GM12878 (cell line): Measurements from ENCODE around the gene FAF1. TPM values are rescaled to one million over a fixed set of nuclear protein-coding genes. Genes with fewer than 3 reads are reported as not detected.

Source experiments
- ATAC-seq: fragments of 200-7000 bp; cut with Tn5 transposase; 3 replicates; pipeline ENCODE4 v1.9.1; 2020; ENCODE audit warnings: mild to moderate bottlenecking, moderate library complexity
- BruUV-seq: library from RNA; stranded (reverse); fragments of 400-500 nt; replicated peaks from 2 replicates; lab custom pipeline; 2021; lab: Mats Ljungman, UMichigan
- CTCF ChIA-PET: fragments of 300-600 bp; sonication (Branson Sonifier 250); formaldehyde crosslinking; extraction: SDS; loops from one replicate; lab custom pipeline; 2021; ENCODE audit warnings: inconsistent platforms; lab: Yijun Ruan, JAX
- POLR2A ChIA-PET: fragments of 350-600 bp; formaldehyde crosslinking; extraction: SDS; loops from one replicate; lab custom pipeline; 2021; ENCODE audit warnings: inconsistent platforms; lab: Charles Lee
- RAD21 ChIA-PET: fragments of 300-600 bp; sonication (Branson Sonifier 250); formaldehyde crosslinking; loops from one replicate; lab custom pipeline; 2023; ENCODE audit warnings: antibody characterized with exemption; ENCODE audit not compliant: unreplicated experiment; lab: Charles Lee
- SMC1A ChIA-PET: fragments of 300-600 bp; sonication (Branson Sonifier 250); formaldehyde crosslinking; loops from one replicate; lab custom pipeline; 2023; ENCODE audit not compliant: unreplicated experiment, uncharacterized antibody; lab: Charles Lee
- DNase-seq: peaks from one replicate; pipeline ENCODE4 v3.0.0-alpha.2; 2011; ENCODE audit warnings: low read depth, low spot score
- FAIRE-seq: peaks from 3 replicates; lab custom pipeline; 2011; peaks lifted over from hg19 to GRCh38; lab: Jason Lieb, UNC
- H2AFZ ChIP-seq: 2 replicates; pipeline ENCODE4 v1.6.0; 2011; ENCODE audit warnings: low read depth, low read length, control low read depth; ENCODE audit not compliant: control insufficient read depth
- H3K27ac ChIP-seq: 2 replicates; pipeline ENCODE4 v1.5.1; 2011; ENCODE audit warnings: control low read depth; ENCODE audit not compliant: control insufficient read depth, insufficient read depth
- H3K27me3 ChIP-seq, 2 experiments: replicated peaks in 1 of 2; 2 replicates each; pipeline versions ENCODE4 v1.6.0 to v1.6.1; 2011; ENCODE audit warnings: low read length in 1 of 2; ENCODE audit not compliant: control insufficient read depth in 2 of 2, insufficient read depth in 2 of 2
- H3K36me3 ChIP-seq, 2 experiments: 2 replicates each; pipeline ENCODE4 v1.5.1; 2011; ENCODE audit warnings: low read length in 1 of 2; ENCODE audit not compliant: control insufficient read depth in 2 of 2, insufficient read depth in 2 of 2
- H3K4me1 ChIP-seq: 2 replicates; pipeline ENCODE4 v1.6.1; 2011; ENCODE audit warnings: mild to moderate bottlenecking, low read length, moderate library complexity, mixed read lengths; ENCODE audit not compliant: control insufficient read depth, insufficient read depth
- H3K4me2 ChIP-seq: 2 replicates; pipeline ENCODE4 v1.6.0; 2011; ENCODE audit warnings: control low read depth; ENCODE audit not compliant: control insufficient read depth, insufficient read depth
- H3K4me3 ChIP-seq: fragments of 200-600 bp; sonication (generic); 2 replicates; pipeline ENCODE4 v1.5.1; 2016
- H3K79me2 ChIP-seq: 2 replicates; pipeline ENCODE4 v1.6.0; 2011; ENCODE audit warnings: low read length; ENCODE audit not compliant: control insufficient read depth, insufficient read depth
- H3K9ac ChIP-seq: 2 replicates; pipeline ENCODE4 v1.8.0; 2011; ENCODE audit warnings: low read length, control low read depth, mixed read lengths; ENCODE audit not compliant: control insufficient read depth, insufficient read depth
- H3K9me3 ChIP-seq: replicated peaks from 3 replicates; pipeline ENCODE4 v1.5.1; 2011; ENCODE audit warnings: mild to moderate bottlenecking, low read length; ENCODE audit not compliant: control insufficient read depth, insufficient read depth
- H4K20me1 ChIP-seq: 2 replicates; pipeline ENCODE4 v1.6.0; 2011; ENCODE audit not compliant: control insufficient read depth, insufficient read depth
- ATF3 ChIP-seq: IDR thresholded peaks from 2 replicates; pipeline ENCODE4 v1.6.1; 2011; ENCODE audit warnings: low read depth, mild to moderate bottlenecking, low read length, moderate library complexity, borderline replicate concordance; ENCODE audit errors: extremely low read depth
- BRCA1 ChIP-seq: IDR thresholded peaks from 2 replicates; pipeline ENCODE4 v1.6.1; 2011; ENCODE audit warnings: low read depth, low read length, improper control_type of control experiment
- EZH2 ChIP-seq: IDR thresholded peaks from 2 replicates; pipeline ENCODE4 v1.6.1; 2012; ENCODE audit warnings: low read depth, mild to moderate bottlenecking, control low read depth, inconsistent platforms, low read length, borderline replicate concordance; ENCODE audit not compliant: control insufficient read depth
- JUND ChIP-seq: IDR thresholded peaks from 2 replicates; pipeline ENCODE4 v1.6.1; 2012; ENCODE audit warnings: low read depth, mild to moderate bottlenecking, low read length, improper control_type of control experiment, moderate library complexity
- KDM1A ChIP-seq: fragments of 200-600 bp; sonication (generic); IDR thresholded peaks from 2 replicates; pipeline ENCODE4 v1.6.1; 2016; ENCODE audit warnings: borderline replicate concordance
- KLF5 ChIP-seq: fragments of 450-650 bp; IDR thresholded peaks from 2 replicates; pipeline ENCODE4 v1.6.1; 2014; ENCODE audit warnings: mild to moderate bottlenecking; ENCODE audit not compliant: partially characterized antibody
- MEF2A ChIP-seq: IDR thresholded peaks from 2 replicates; pipeline ENCODE4 v1.6.1; 2011; ENCODE audit warnings: low read depth, mild to moderate bottlenecking, low read length, moderate library complexity; ENCODE audit not compliant: insufficient read depth
- MEF2B ChIP-seq: fragments of 450-650 bp; IDR thresholded peaks from 2 replicates; pipeline ENCODE4 v1.6.1; 2018; ENCODE audit warnings: mild to moderate bottlenecking, moderate library complexity; ENCODE audit not compliant: partially characterized antibody, poor library complexity, severe bottlenecking
- MYB ChIP-seq: fragments of 150-350 bp; IDR thresholded peaks from 2 replicates; pipeline ENCODE4 v1.6.1; 2014; ENCODE audit warnings: mild to moderate bottlenecking, low read depth, low read length, borderline replicate concordance
- SMAD1 ChIP-seq: fragments of 450-650 bp; IDR thresholded peaks from 2 replicates; pipeline ENCODE4 v1.6.1; 2018; ENCODE audit warnings: mild to moderate bottlenecking, low read depth; ENCODE audit not compliant: partially characterized antibody
- SMARCA5 ChIP-seq: fragments of 450-650 bp; IDR thresholded peaks from 2 replicates; pipeline ENCODE4 v1.6.1; 2017; ENCODE audit warnings: mild to moderate bottlenecking
- SUPT20H ChIP-seq: IDR thresholded peaks from 2 replicates; pipeline ENCODE4 v1.6.1; 2011; ENCODE audit warnings: low read depth, mild to moderate bottlenecking, low read length, moderate library complexity, borderline replicate concordance; ENCODE audit not compliant: control insufficient read depth
- ZBTB4 ChIP-seq: fragments of 450-650 bp; formaldehyde crosslinking; IDR thresholded peaks from 2 replicates; pipeline ENCODE4 v1.4.0; 2022; ENCODE audit warnings: mild to moderate bottlenecking, moderate library complexity
- ZBTB40 ChIP-seq: fragments of 450-650 bp; IDR thresholded peaks from 2 replicates; pipeline ENCODE4 v1.6.1; 2016; ENCODE audit warnings: mild to moderate bottlenecking, moderate library complexity, borderline replicate concordance
- ZNF24 ChIP-seq: fragments of 450-650 bp; IDR thresholded peaks from 2 replicates; pipeline ENCODE4 v1.6.1; 2017; ENCODE audit warnings: antibody characterized with exemption, mild to moderate bottlenecking
- ZZZ3 ChIP-seq: IDR thresholded peaks from 2 replicates; pipeline ENCODE4 v1.6.1; 2011; ENCODE audit warnings: low read depth; ENCODE audit not compliant: control insufficient read depth, insufficient read length
- WGBS: methylation state at CpG from one replicate; pipeline ENCODE4 v1.1.6; 2016; ENCODE audit warnings: low lambda C conversion rate; ENCODE audit not compliant: insufficient replicate concordance, insufficient coverage; ENCODE audit errors: missing lambda C conversion rate; 5-methylcytosine and 5-hydroxymethylcytosine counted together
- in situ Hi-C: fragments of 300-500 bp; cut with MboI; formaldehyde crosslinking; loops from 9 replicates; pipeline ENCODE4 v1.14.3; 2018; ENCODE audit warnings: mixed read lengths
- intact Hi-C: fragments of 100-400 bp; cut with micrococcal nuclease; formaldehyde crosslinking; loops from one replicate; pipeline ENCODE4 v1.14.2; 2022; ENCODE audit not compliant: unreplicated experiment
- polyA plus RNA-seq, 11 experiments: library from polyadenylated mRNA; depleted of rRNA in 4 of 11; unstranded in 6 of 11; stranded (reverse) in 5 of 11; fragments of >200 nt; fragmentation: Nextera tagmentation in 4 of 11; fragmentation: Illumina TruSeq in 1 of 11; extraction: Ambion mirVana in 4 of 11; extraction: Trizol in 1 of 11; gene quantifications; 1 replicate in 1 of 11; 2 replicates in 10 of 11; pipeline versions ENCODE4 v1.2.1 to v1.2.3, GENCODE V29; 2011 to 2016; ENCODE audit warnings: inconsistent platforms in 2 of 11, missing spikeins in 2 of 11, low read depth in 1 of 11
- total RNA-seq, 4 experiments: library from RNA; depleted of rRNA in 3 of 4; stranded (reverse); fragments of >200 nt in 3 of 4; fragmentation: Illumina TruSeq in 1 of 4; extraction: Trizol in 1 of 4; gene quantifications; 2 replicates each; pipeline versions ENCODE4 v1.2.1 to v1.2.3, GENCODE V29; 2013 to 2021

Gene FAF1
- total and polyA plus RNA-seq, 10 of the 15 experiments (the other 5 are each of a cell fraction or from before 2014, with no cell fraction given) = 8.6 to 54.5 (median 23.7) TPM

GRCh38 chr1:50852889-50853288, 107.2 kb downstream of the FAF1 start (continued):
- no peak for TF ChIP-seq ZBTB4 (CRISPR knock-in tag)
- TF ChIP-seq BRCA1 = no peak
- TF ChIP-seq MEF2A = no peak
- no peak for TF ChIP-seq JUND
- TF ChIP-seq ZNF24 = no peak
- TF ChIP-seq ZZZ3 = no peak

- peaks cover 2% of the 10 kb centered on the region; the same call in 1 of the 2 replicates for H3K79me2 ChIP-seq
- FAIRE-seq (no peak), DNase-seq (no peak), ATAC-seq (no peak)
- no peak overlapping the region for H3K9ac ChIP-seq
- H3K36me3 ChIP-seq = no peaks in the 10 kb centered on the region; a peak in 2 of 4 replicates
- no peak overlapping the region for H3K4me2 ChIP-seq
- peaks cover 3% of the 10 kb centered on the region for H3K9me3 ChIP-seq
- ChIA-PET SMC1A (no interaction called here), POLR2A (no interaction called here), CTCF (interaction anchor here (0.6 to 3.6 kb wide), 3 partner anchors 22 to 103 kb away, joined by 3 to 15 read pairs (median 4); no protein-coding TSS in a partner anchor), RAD21 (no interaction called here)
- no peak overlapping the region for H3K4me3 ChIP-seq
- in situ Hi-C loops = no loop called here
- H3K27me3 ChIP-seq = no peaks in the 10 kb centered on the region
- intact Hi-C loops = no loop called here
- H3K27ac ChIP-seq = no peak overlapping the region
- H3K4me1 ChIP-seq = no peaks in the 10 kb centered on the region
- no peaks in the 10 kb centered on the region for H4K20me1 ChIP-seq
- BruUV-seq = no TSS peak
- 97% methylated on average over 1 of the region's 1 CpG for WGBS
- no peak overlapping the region for H2AFZ ChIP-seq
- no peak for TF ChIP-seq KDM1A
- TF ChIP-seq ATF3 = no peak
- no peak for TF ChIP-seq SMAD1
- TF ChIP-seq EZH2 = no peak
- no peak for TF ChIP-seq KLF5
- TF ChIP-seq MEF2B = no peak
- TF ChIP-seq MYB = no peak
- no peak for TF ChIP-seq SUPT20H
- TF ChIP-seq SMARCA5 = no peak
- TF ChIP-seq ZBTB40 = no peak
Measured at GRCh38 chr1:50851466-50851865, 108.6 kb downstream of the FAF1 start.
